ENCODE data around the gene FA2H. TPM values are rescaled to one million over a fixed set of nuclear protein-coding genes. Genes with fewer than 3 reads are reported as not detected.

FA2H gene
- total and polyA plus RNA-seq, 7 experiments from 2014 or later: 0.20 to 0.34 TPM; not detected in 5

- Histone ChIP-seq H3K4me1 (ENCODE audit: control insufficient read depth in 2 of 2, insufficient read depth in 2 of 2, low read length in 2 of 2) (no peaks in the 10 kb centered on the region), H3K27ac (ENCODE audit: low read depth, low read length) (no peak overlapping the region), H3K4me3 (ENCODE audit: low read length) (no peak overlapping the region), H3K36me3 (ENCODE audit: control insufficient read depth in 2 of 3, insufficient read depth in 3 of 3, low read length in 3 of 3) (no peaks in the 10 kb centered on the region), H3K27me3 (ENCODE audit: control insufficient read depth in 2 of 2, insufficient read depth in 2 of 2, low read length in 2 of 2) (no peaks in the 10 kb centered on the region), H3K9me3 (ENCODE audit: control insufficient read depth in 2 of 3, low read length in 3 of 3) (peaks cover 0 to under 1% (median 0%) of the 10 kb centered on the region in 3 experiments)
- peaks cover 0 to 6% (median 3%) of the 10 kb centered on the region in 11 donors for H3K9me3 Mint-ChIP-seq
- DNase-seq: no peak
- ATAC-seq: no peak
- ChIA-PET POLR2A (no interaction called here), CTCF (no interaction called here)
- peaks cover 0 to 4% (median 0%) of the 10 kb centered on the region in 5 donors for H3K27me3 Mint-ChIP-seq
- intact Hi-C loops (cut with micrococcal nuclease): no loop called here
- no peak overlapping the region for H3K27ac Mint-ChIP-seq
- no peak overlapping the region for H3K4me3 Mint-ChIP-seq
- H3K4me1 Mint-ChIP-seq: no peaks in the 10 kb centered on the region
- peaks cover 0 to 3% (median 0%) of the 10 kb centered on the region in 5 donors for H3K36me3 Mint-ChIP-seq
Observed at GRCh38 chr16:74721716-74722115, 52.9 kb downstream of the FA2H start.

- no peak overlapping the region for H3K4me3 Mint-ChIP-seq
- intact Hi-C loops (cut with micrococcal nuclease): no loop called here
- Histone ChIP-seq H3K9me3 (ENCODE audit: control insufficient read depth in 2 of 3, low read length in 3 of 3) (no peaks in the 10 kb centered on the region), H3K4me1 (ENCODE audit: control insufficient read depth in 2 of 2, insufficient read depth in 2 of 2, low read length in 2 of 2) (no peaks in the 10 kb centered on the region), H3K36me3 (ENCODE audit: control insufficient read depth in 2 of 3, insufficient read depth in 3 of 3, low read length in 3 of 3) (no peaks in the 10 kb centered on the region), H3K27ac (ENCODE audit: low read depth, low read length) (no peak overlapping the region), H3K27me3 (ENCODE audit: control insufficient read depth in 2 of 2, insufficient read depth in 2 of 2, low read length in 2 of 2) (no peaks in the 10 kb centered on the region), H3K4me3 (ENCODE audit: low read length) (no peak overlapping the region)
- H3K4me1 Mint-ChIP-seq: no peaks in the 10 kb centered on the region
- ATAC-seq (no peak), DNase-seq (no peak)
- no peaks in the 10 kb centered on the region for H3K36me3 Mint-ChIP-seq
- POLR2A ChIA-PET: no interaction called here
- peaks cover 0 to 4% (median 0%) of the 10 kb centered on the region in 5 donors for H3K27me3 Mint-ChIP-seq
- peak overlapping the region in 1 of 9 donors; percentile 1 for H3K27ac Mint-ChIP-seq
- CTCF ChIA-PET: interaction anchor here (0.6 to 1.3 kb wide), 3 partner anchors 9 to 246 kb away, joined by 4 to 7 read pairs (median 5); no protein-coding TSS in a partner anchor
- H3K9me3 Mint-ChIP-seq: no peaks in the 10 kb centered on the region
Observed at GRCh38 chr16:74720579-74720978, 54.0 kb downstream of the FA2H start.

- no peaks in the 10 kb centered on the region for H3K4me1 ChIP-seq (ENCODE audit: control insufficient read depth in 2 of 2, insufficient read depth in 2 of 2, low read length in 2 of 2)
- Mint-ChIP-seq H3K9me3 (no peaks in the 10 kb centered on the region), H3K36me3 (no peaks in the 10 kb centered on the region), H3K27me3 (no peaks in the 10 kb centered on the region), H3K4me3 (no peak overlapping the region), H3K27ac (no peak overlapping the region), H3K4me1 (no peaks in the 10 kb centered on the region)
- H3K4me3 ChIP-seq (ENCODE audit: low read length): no peak overlapping the region
- intact Hi-C loops (cut with micrococcal nuclease): no loop called here
- DNase-seq (no peak), ATAC-seq (no peak)
- no peaks in the 10 kb centered on the region for H3K36me3 ChIP-seq (ENCODE audit: control insufficient read depth in 2 of 3, insufficient read depth in 3 of 3, low read length in 3 of 3)
- POLR2A ChIA-PET: no interaction called here
- H3K9me3 ChIP-seq (ENCODE audit: control insufficient read depth in 2 of 3, low read length in 3 of 3): no peaks in the 10 kb centered on the region
- no peaks in the 10 kb centered on the region for H3K27me3 ChIP-seq (ENCODE audit: control insufficient read depth in 2 of 2, insufficient read depth in 2 of 2, low read length in 2 of 2)
- H3K27ac ChIP-seq (ENCODE audit: low read depth, low read length): no peak overlapping the region
- CTCF ChIA-PET: interaction anchor here (0.8 kb wide), 1 partner anchor 22 kb away, joined by 3 read pairs; no protein-coding TSS in a partner anchor
Observed at GRCh38 chr16:74718741-74719610, 55.6 kb downstream of the FA2H start.

- H3K27me3 Mint-ChIP-seq: no peaks in the 10 kb centered on the region
- H3K4me1 Mint-ChIP-seq: no peaks in the 10 kb centered on the region
- POLR2A ChIA-PET: no interaction called here
- no peak for DNase-seq
- no peak overlapping the region for H3K27ac Mint-ChIP-seq
- Histone ChIP-seq H3K27ac (ENCODE audit: low read depth, low read length) (no peak overlapping the region), H3K36me3 (ENCODE audit: control insufficient read depth in 2 of 3, insufficient read depth in 3 of 3, low read length in 3 of 3) (no peaks in the 10 kb centered on the region), H3K4me1 (ENCODE audit: control insufficient read depth in 2 of 2, insufficient read depth in 2 of 2, low read length in 2 of 2) (no peaks in the 10 kb centered on the region), H3K27me3 (ENCODE audit: control insufficient read depth in 2 of 2, insufficient read depth in 2 of 2, low read length in 2 of 2) (no peaks in the 10 kb centered on the region), H3K9me3 (ENCODE audit: control insufficient read depth in 2 of 3, low read length in 3 of 3) (no peaks in the 10 kb centered on the region), H3K4me3 (ENCODE audit: low read length) (no peak overlapping the region)
- H3K9me3 Mint-ChIP-seq: no peaks in the 10 kb centered on the region
- intact Hi-C loops (cut with micrococcal nuclease): no loop called here
- no peaks in the 10 kb centered on the region for H3K36me3 Mint-ChIP-seq
- H3K4me3 Mint-ChIP-seq: no peak overlapping the region
- no peak for ATAC-seq
- CTCF ChIA-PET: interaction anchor here (0.8 kb wide), 1 partner anchor 21 kb away, joined by 3 read pairs; no protein-coding TSS in a partner anchor
Observed at GRCh38 chr16:74718140-74718539, 56.5 kb downstream of the FA2H start.

- Mint-ChIP-seq H3K9me3 (no peaks in the 10 kb centered on the region), H3K27me3 (no peaks in the 10 kb centered on the region), H3K4me3 (no peak overlapping the region), H3K27ac (no peak overlapping the region), H3K36me3 (no peaks in the 10 kb centered on the region), H3K4me1 (no peaks in the 10 kb centered on the region)
- intact Hi-C loops (cut with micrococcal nuclease): no loop called here
- DNase-seq (no peak), ATAC-seq (no peak)
- Histone ChIP-seq H3K4me1 (ENCODE audit: control insufficient read depth in 2 of 2, insufficient read depth in 2 of 2, low read length in 2 of 2) (no peaks in the 10 kb centered on the region), H3K4me3 (ENCODE audit: low read length) (no peak overlapping the region), H3K36me3 (ENCODE audit: control insufficient read depth in 2 of 3, insufficient read depth in 3 of 3, low read length in 3 of 3) (no peaks in the 10 kb centered on the region), H3K9me3 (ENCODE audit: control insufficient read depth in 2 of 3, low read length in 3 of 3) (no peaks in the 10 kb centered on the region), H3K27ac (ENCODE audit: low read depth, low read length) (no peak overlapping the region), H3K27me3 (ENCODE audit: control insufficient read depth in 2 of 2, insufficient read depth in 2 of 2, low read length in 2 of 2) (no peaks in the 10 kb centered on the region)
- POLR2A ChIA-PET: no interaction called here
- CTCF ChIA-PET: no interaction called here
Observed at GRCh38 chr16:74717367-74717766, 57.3 kb downstream of the FA2H start.

- H3K36me3 Mint-ChIP-seq: no peaks in the 10 kb centered on the region
- no peaks in the 10 kb centered on the region for H3K27me3 ChIP-seq (ENCODE audit: control insufficient read depth in 2 of 2, insufficient read depth in 2 of 2, low read length in 2 of 2)
- H3K4me3 ChIP-seq (ENCODE audit: low read length): no peak overlapping the region
- H3K27me3 Mint-ChIP-seq: no peaks in the 10 kb centered on the region
- no peak overlapping the region for H3K4me3 Mint-ChIP-seq
- no peak overlapping the region for H3K27ac ChIP-seq (ENCODE audit: low read depth, low read length)
- no peaks in the 10 kb centered on the region for H3K4me1 ChIP-seq (ENCODE audit: control insufficient read depth in 2 of 2, insufficient read depth in 2 of 2, low read length in 2 of 2)
- no peaks in the 10 kb centered on the region for H3K9me3 ChIP-seq (ENCODE audit: control insufficient read depth in 2 of 3, low read length in 3 of 3)
- no peak overlapping the region for H3K27ac Mint-ChIP-seq
- intact Hi-C loops (cut with micrococcal nuclease): no loop called here
- H3K36me3 ChIP-seq (ENCODE audit: control insufficient read depth in 2 of 3, insufficient read depth in 3 of 3, low read length in 3 of 3): no peaks in the 10 kb centered on the region
- H3K4me1 Mint-ChIP-seq: no peaks in the 10 kb centered on the region
- DNase-seq (no peak), ATAC-seq (no peak)
- ChIA-PET CTCF (no interaction called here), POLR2A (no interaction called here)
- H3K9me3 Mint-ChIP-seq: no peaks in the 10 kb centered on the region
Observed at GRCh38 chr16:74716355-74716754, 58.3 kb downstream of the FA2H start.

GRCh38 chr16:74713876-74714275 is 60.7 kb downstream of the FA2H start:
- H3K4me3 ChIP-seq (ENCODE audit: low read length): no peak overlapping the region
- H3K4me3 Mint-ChIP-seq: no peak overlapping the region
- no peaks in the 10 kb centered on the region for H3K36me3 ChIP-seq (ENCODE audit: control insufficient read depth in 2 of 3, insufficient read depth in 3 of 3, low read length in 3 of 3)
- ChIA-PET POLR2A (no interaction called here), CTCF (interaction anchor here (1.2 kb wide), 1 partner anchor 223 kb away, joined by 3 read pairs; no protein-coding TSS in a partner anchor)
- H3K27ac ChIP-seq (ENCODE audit: low read depth, low read length): no peak overlapping the region
- H3K27ac Mint-ChIP-seq: peak overlapping the region in 1 of 9 donors; percentile 31
- no peaks in the 10 kb centered on the region for H3K9me3 Mint-ChIP-seq
- DNase-seq (no peak), ATAC-seq (no peak)
- H3K36me3 Mint-ChIP-seq: no peaks in the 10 kb centered on the region
- H3K27me3 ChIP-seq (ENCODE audit: control insufficient read depth in 2 of 2, insufficient read depth in 2 of 2, low read length in 2 of 2): no peaks in the 10 kb centered on the region
- peaks cover 2 to 6% (median 6%) of the 10 kb centered on the region in 7 donors for H3K4me1 Mint-ChIP-seq
- H3K27me3 Mint-ChIP-seq: no peaks in the 10 kb centered on the region
- intact Hi-C loops (cut with micrococcal nuclease): no loop called here
- H3K9me3 ChIP-seq (ENCODE audit: control insufficient read depth in 2 of 3, low read length in 3 of 3): no peaks in the 10 kb centered on the region
- H3K4me1 ChIP-seq (ENCODE audit: control insufficient read depth in 2 of 2, insufficient read depth in 2 of 2, low read length in 2 of 2): no peaks in the 10 kb centered on the region

All from naive thymus-derived CD4-positive, alpha-beta T cell (primary cell).